ENCODE measurements around the gene SCGB1C1.

GRCh38 chr11:206526-207207, 13.8 kb downstream of the SCGB1C1 start:
- TF ChIP-seq, protein P1, sequence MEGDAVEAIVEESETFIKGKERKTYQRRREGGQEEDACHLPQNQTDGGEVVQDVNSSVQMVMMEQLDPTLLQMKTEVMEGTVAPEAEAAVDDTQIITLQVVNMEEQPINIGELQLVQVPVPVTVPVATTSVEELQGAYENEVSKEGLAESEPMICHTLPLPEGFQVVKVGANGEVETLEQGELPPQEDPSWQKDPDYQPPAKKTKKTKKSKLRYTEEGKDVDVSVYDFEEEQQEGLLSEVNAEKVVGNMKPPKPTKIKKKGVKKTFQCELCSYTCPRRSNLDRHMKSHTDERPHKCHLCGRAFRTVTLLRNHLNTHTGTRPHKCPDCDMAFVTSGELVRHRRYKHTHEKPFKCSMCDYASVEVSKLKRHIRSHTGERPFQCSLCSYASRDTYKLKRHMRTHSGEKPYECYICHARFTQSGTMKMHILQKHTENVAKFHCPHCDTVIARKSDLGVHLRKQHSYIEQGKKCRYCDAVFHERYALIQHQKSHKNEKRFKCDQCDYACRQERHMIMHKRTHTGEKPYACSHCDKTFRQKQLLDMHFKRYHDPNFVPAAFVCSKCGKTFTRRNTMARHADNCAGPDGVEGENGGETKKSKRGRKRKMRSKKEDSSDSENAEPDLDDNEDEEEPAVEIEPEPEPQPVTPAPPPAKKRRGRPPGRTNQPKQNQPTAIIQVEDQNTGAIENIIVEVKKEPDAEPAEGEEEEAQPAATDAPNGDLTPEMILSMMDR (IDR thresholded peaks at IDR 0.05; ENCODE audit: insufficient read depth, low read length) = no peak
- TF ChIP-seq GABPA (IDR thresholded peaks at IDR 0.05; ENCODE audit: low read depth) (no peak), POLR2AphosphoS5 (IDR thresholded peaks at IDR 0.05; ENCODE audit: low read depth) (no peak), SPI1 (IDR thresholded peaks at IDR 0.05; ENCODE audit: borderline replicate concordance, low read depth) (no peak)

All from HL-60 (cell line).